Mesothelial cell of epicardium (in vitro differentiated cells): ENCODE data around the gene EIF3I. TPM values are rescaled to one million over a fixed set of nuclear protein-coding genes. Genes with fewer than 3 reads are reported as not detected.
"Not testable (repeated sequence)": the region's sequence is repeated elsewhere in the genome, so short reads cannot be mapped to it uniquely, and the experiment has no call there.

Experiments
- DNase-seq, 2 experiments: peaks; one replicate each; pipeline ENCODE4 v3.0.0; 2021; ENCODE audit warnings: low spot score in 2 of 2; ENCODE audit not compliant: unreplicated experiment in 2 of 2
- H3K27ac Mint-ChIP-seq: 2 replicates; pipeline ENCODE4 v1.8.0; 2021; ENCODE audit warnings: mixed read lengths
- H3K27me3 Mint-ChIP-seq: 2 replicates; pipeline ENCODE4 v1.8.0; 2021; ENCODE audit warnings: low read depth, mixed read lengths
- H3K36me3 Mint-ChIP-seq: 2 replicates; pipeline ENCODE4 v1.8.0; 2021; ENCODE audit warnings: mixed read lengths
- H3K4me1 Mint-ChIP-seq: 2 replicates; pipeline ENCODE4 v1.8.0; 2021; ENCODE audit warnings: mixed read lengths
- H3K4me3 Mint-ChIP-seq: 2 replicates; pipeline ENCODE4 v1.8.0; 2021; ENCODE audit warnings: mild to moderate bottlenecking, moderate library complexity, mixed read lengths
- H3K9me3 Mint-ChIP-seq: 2 replicates; pipeline ENCODE4 v1.8.0; 2021; ENCODE audit warnings: mixed read lengths
- CTCF ChIP-seq: fragments of 200-600 bp; sonication (generic); IDR thresholded peaks from one replicate; pipeline ENCODE4 v1.5.0; 2021; ENCODE audit warnings: antibody characterized with exemption; ENCODE audit not compliant: unreplicated experiment
- total RNA-seq: library from RNA; stranded (reverse); gene quantifications from 3 replicates; pipeline ENCODE4 v1.2.1, GENCODE V29; 2021

EIF3I gene
- total RNA-seq, 1 donor from 2014 or later = 146 TPM

GRCh38 chr1:32255072-32256071 is 33.2 kb downstream of the EIF3I start:
- Mint-ChIP-seq H3K27ac (no peak overlapping the region), H3K4me3 (no peak overlapping the region), H3K4me1 (peaks cover 8% of the 10 kb centered on the region), H3K36me3 (no peaks in the 10 kb centered on the region), H3K27me3 (no peaks in the 10 kb centered on the region), H3K9me3 (no peaks in the 10 kb centered on the region)
- no peak for TF ChIP-seq CTCF
- no peak for DNase-seq

- no peaks in the 10 kb centered on the region for H3K36me3 Mint-ChIP-seq
- no peak overlapping the region for H3K27ac Mint-ChIP-seq
- no peak overlapping the region for H3K4me3 Mint-ChIP-seq
- no peaks in the 10 kb centered on the region for H3K27me3 Mint-ChIP-seq
- DNase-seq = no peak
- H3K9me3 Mint-ChIP-seq = no peaks in the 10 kb centered on the region
- TF ChIP-seq CTCF = no peak
- peaks cover 2% of the 10 kb centered on the region for H3K4me1 Mint-ChIP-seq
Measured at GRCh38 chr1:32256473-32257226, 34.4 kb downstream of the EIF3I start.

- no peak overlapping the region for H3K4me3 Mint-ChIP-seq
- H3K36me3 Mint-ChIP-seq = no peaks in the 10 kb centered on the region
- H3K4me1 Mint-ChIP-seq = no peaks in the 10 kb centered on the region
- no peaks in the 10 kb centered on the region for H3K9me3 Mint-ChIP-seq
- no peak for DNase-seq
- no peaks in the 10 kb centered on the region for H3K27me3 Mint-ChIP-seq
- no peak for TF ChIP-seq CTCF
- no peak overlapping the region for H3K27ac Mint-ChIP-seq
Measured at GRCh38 chr1:32257227-32257508, 35.0 kb downstream of the EIF3I start.

GRCh38 chr1:32263236-32263593 is 41.0 kb downstream of the EIF3I start:
- not testable (repeated sequence) for H3K27ac Mint-ChIP-seq, H3K36me3 Mint-ChIP-seq, H3K4me3 Mint-ChIP-seq

GRCh38 chr1:32263744-32264143 is 41.5 kb downstream of the EIF3I start:
- H3K36me3 Mint-ChIP-seq = no peaks in the 10 kb centered on the region
- no peak overlapping the region for H3K27ac Mint-ChIP-seq

More at GRCh38 chr1:32263236-32263593, 41.0 kb downstream of the EIF3I start:
- not testable (repeated sequence) for H3K27me3 Mint-ChIP-seq, H3K9me3 Mint-ChIP-seq, DNase-seq, H3K4me1 Mint-ChIP-seq

More at GRCh38 chr1:32263744-32264143, 41.5 kb downstream of the EIF3I start:
- TF ChIP-seq CTCF = no peak
- Mint-ChIP-seq H3K27me3 (no peaks in the 10 kb centered on the region), H3K9me3 (no peaks in the 10 kb centered on the region), H3K4me3 (no peak overlapping the region), H3K4me1 (peaks cover 2% of the 10 kb centered on the region)
- no peak for DNase-seq
